Uterus (tissue), 2 donors: ENCODE results near the gene VASP.

Source experiments
- POLR2A ChIP-seq, 2 donors: fragments of 450-650 bp; IDR thresholded peaks; one replicate each; pipeline ENCODE4 v1.6.1; 2016; ENCODE audit warnings: antibody characterized with exemption in 2 of 2, mild to moderate bottlenecking in 1 of 2, moderate library complexity in 1 of 2
- TF ChIP-seq, protein P1 (sequence below), 4 experiments: fragments of 200-600 bp in 2 of 4; fragments of 450-650 bp in 2 of 4; sonication (generic) in 2 of 4; IDR thresholded peaks; one replicate each; pipeline ENCODE4 v1.5.1; 2016 to 2019; ENCODE audit warnings: antibody characterized with exemption in 4 of 4, mild to moderate bottlenecking in 2 of 4, moderate library complexity in 1 of 4

GRCh38 chr19:45571457-45572220, 64.4 kb downstream of the VASP start:
- TF ChIP-seq, protein P1, sequence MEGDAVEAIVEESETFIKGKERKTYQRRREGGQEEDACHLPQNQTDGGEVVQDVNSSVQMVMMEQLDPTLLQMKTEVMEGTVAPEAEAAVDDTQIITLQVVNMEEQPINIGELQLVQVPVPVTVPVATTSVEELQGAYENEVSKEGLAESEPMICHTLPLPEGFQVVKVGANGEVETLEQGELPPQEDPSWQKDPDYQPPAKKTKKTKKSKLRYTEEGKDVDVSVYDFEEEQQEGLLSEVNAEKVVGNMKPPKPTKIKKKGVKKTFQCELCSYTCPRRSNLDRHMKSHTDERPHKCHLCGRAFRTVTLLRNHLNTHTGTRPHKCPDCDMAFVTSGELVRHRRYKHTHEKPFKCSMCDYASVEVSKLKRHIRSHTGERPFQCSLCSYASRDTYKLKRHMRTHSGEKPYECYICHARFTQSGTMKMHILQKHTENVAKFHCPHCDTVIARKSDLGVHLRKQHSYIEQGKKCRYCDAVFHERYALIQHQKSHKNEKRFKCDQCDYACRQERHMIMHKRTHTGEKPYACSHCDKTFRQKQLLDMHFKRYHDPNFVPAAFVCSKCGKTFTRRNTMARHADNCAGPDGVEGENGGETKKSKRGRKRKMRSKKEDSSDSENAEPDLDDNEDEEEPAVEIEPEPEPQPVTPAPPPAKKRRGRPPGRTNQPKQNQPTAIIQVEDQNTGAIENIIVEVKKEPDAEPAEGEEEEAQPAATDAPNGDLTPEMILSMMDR (IDR thresholded peaks at IDR 0.05), result no peak
- no peak for TF ChIP-seq POLR2A (IDR thresholded peaks at IDR 0.05)
